IMR-90 (cell line): Measurements from ENCODE around the gene MAD2L2. TPM values are rescaled to one million over a fixed set of nuclear protein-coding genes. Genes with fewer than 3 reads are reported as not detected.

Source experiments
- ATAC-seq: fragments of 200-7000 bp; cut with Tn5 transposase; 2 replicates; pipeline ENCODE4 v1.9.1; 2020; ENCODE audit warnings: low read depth, mild to moderate bottlenecking, moderate library complexity
- BruUV-seq: library from RNA; stranded (reverse); fragments of 400-500 nt; replicated peaks from 2 replicates; lab custom pipeline; 2021; lab: Mats Ljungman, UMichigan
- CTCF ChIA-PET: fragments of 300-600 bp; formaldehyde crosslinking; extraction: SDS; loops from one replicate; lab custom pipeline; 2021; ENCODE audit warnings: antibody characterized with exemption; lab: Yijun Ruan, JAX
- POLR2A ChIA-PET: fragments of 300-600 bp; sonication (Branson Sonifier 250); formaldehyde crosslinking; loops from one replicate; lab custom pipeline; 2022; ENCODE audit warnings: antibody characterized with exemption; ENCODE audit not compliant: unreplicated experiment; lab: Charles Lee
- DNase-seq: peaks from one replicate; pipeline ENCODE4 v3.0.0; 2013
- H2AFZ ChIP-seq: replicated peaks from 2 replicates; pipeline ENCODE3; 2013; ENCODE audit warnings: low read length, mild to moderate bottlenecking; ENCODE audit not compliant: poor library complexity
- H2AK5ac ChIP-seq: 2 replicates; pipeline ENCODE4 v1.6.1; 2013; ENCODE audit warnings: low read depth, low read length, inconsistent platforms
- H2AK9ac ChIP-seq: replicated peaks from 2 replicates; pipeline ENCODE3; 2013; ENCODE audit warnings: mild to moderate bottlenecking, low read depth, low read length, moderate library complexity; ENCODE audit not compliant: poor library complexity
- H2BK120ac ChIP-seq: 2 replicates; pipeline ENCODE4 v1.6.1; 2013; ENCODE audit warnings: low read depth, low read length, inconsistent platforms
- H2BK15ac ChIP-seq: 3 replicates; pipeline ENCODE4 v1.6.1; 2013; ENCODE audit warnings: low read depth, low read length, inconsistent platforms
- H2BK20ac ChIP-seq: 2 replicates; pipeline ENCODE4 v1.6.1; 2013; ENCODE audit warnings: low read depth, mild to moderate bottlenecking, inconsistent platforms, low read length, moderate library complexity
- H2BK5ac ChIP-seq: 2 replicates; pipeline ENCODE4 v1.6.1; 2013; ENCODE audit warnings: mild to moderate bottlenecking, low read depth, low read length, inconsistent platforms; ENCODE audit not compliant: poor library complexity, severe bottlenecking
- H3K14ac ChIP-seq: replicated peaks from 2 replicates; pipeline ENCODE4 v1.6.1; 2013; ENCODE audit warnings: low read depth, low read length, inconsistent platforms
- H3K18ac ChIP-seq: 2 replicates; pipeline ENCODE4 v1.6.1; 2013; ENCODE audit warnings: low read depth, low read length, control low read depth
- H3K23ac ChIP-seq: 2 replicates; pipeline ENCODE4 v1.6.1; 2013; ENCODE audit warnings: low read depth, low read length, inconsistent platforms
- H3K27ac ChIP-seq: 2 replicates; pipeline ENCODE4 v1.5.1; 2013; ENCODE audit warnings: mild to moderate bottlenecking, control low read depth, low read length; ENCODE audit not compliant: insufficient read depth
- H3K27me3 ChIP-seq: 2 replicates; pipeline ENCODE4 v1.6.1; 2013; ENCODE audit warnings: low read length; ENCODE audit not compliant: control insufficient read depth, insufficient read depth
- H3K36me3 ChIP-seq: 2 replicates; pipeline ENCODE4 v1.6.1; 2013; ENCODE audit warnings: low read length, mixed read lengths; ENCODE audit not compliant: control insufficient read depth, insufficient read depth
- H3K4ac ChIP-seq: 2 replicates; pipeline ENCODE4 v1.6.1; 2013; ENCODE audit warnings: low read depth, low read length, inconsistent platforms
- H3K4me1 ChIP-seq: 2 replicates; pipeline ENCODE4 v1.6.1; 2013; ENCODE audit warnings: low read length, mixed read lengths; ENCODE audit not compliant: control insufficient read depth, insufficient read depth
- H3K4me2 ChIP-seq: 2 replicates; pipeline ENCODE4 v1.6.1; 2013; ENCODE audit warnings: low read depth, mild to moderate bottlenecking, control low read depth, low read length, moderate library complexity
- H3K4me3 ChIP-seq: 2 replicates; pipeline ENCODE4 v1.5.1; 2013; ENCODE audit warnings: low read depth, mild to moderate bottlenecking, control low read depth, low read length, moderate library complexity; ENCODE audit not compliant: insufficient read depth
- H3K56ac ChIP-seq: 2 replicates; pipeline ENCODE4 v1.6.1; 2013; ENCODE audit warnings: low read length, inconsistent platforms; ENCODE audit not compliant: insufficient read depth; ENCODE audit errors: extremely low read depth
- H3K79me1 ChIP-seq, 2 experiments: 2 replicates each; pipeline ENCODE4 v1.6.1; 2013; ENCODE audit warnings: low read length in 2 of 2, inconsistent platforms in 1 of 2, low read depth in 1 of 2
- H3K9ac ChIP-seq: 2 replicates; pipeline ENCODE4 v1.6.1; 2013; ENCODE audit warnings: low read depth, low read length, control low read depth
- H3K9me1 ChIP-seq: 2 replicates; pipeline ENCODE4 v1.6.1; 2013; ENCODE audit warnings: low read length, inconsistent platforms; ENCODE audit not compliant: insufficient read depth
- H3K9me3 ChIP-seq: 2 replicates; pipeline ENCODE4 v1.6.1; 2013; ENCODE audit warnings: low read length; ENCODE audit not compliant: control insufficient read depth, insufficient read depth
- H4K20me1 ChIP-seq: 2 replicates; pipeline ENCODE4 v1.6.1; 2013; ENCODE audit warnings: low read length, inconsistent platforms; ENCODE audit not compliant: insufficient read depth
- H4K5ac ChIP-seq: 2 replicates; pipeline ENCODE4 v1.6.1; 2013; ENCODE audit warnings: mild to moderate bottlenecking, low read depth, low read length, control low read depth
- H4K8ac ChIP-seq, 2 experiments: 2 replicates each; pipeline ENCODE4 v1.6.1; 2013; ENCODE audit warnings: low read depth in 2 of 2, low read length in 2 of 2, control low read depth in 1 of 2, inconsistent platforms in 1 of 2
- H4K91ac ChIP-seq: 2 replicates; pipeline ENCODE4 v1.6.1; 2013; ENCODE audit warnings: low read depth, low read length, inconsistent platforms; ENCODE audit not compliant: insufficient read depth
- BHLHE40 ChIP-seq: fragments of 150-350 bp; IDR thresholded peaks from 2 replicates; pipeline ENCODE4 v1.6.1; 2016; ENCODE audit warnings: mild to moderate bottlenecking, low read depth, low read length
- MAFK ChIP-seq: IDR thresholded peaks from 2 replicates; pipeline ENCODE4 v1.6.1; 2012; ENCODE audit warnings: low read depth, low read length, improper control_type of control experiment
- MXI1 ChIP-seq: IDR thresholded peaks from 2 replicates; pipeline ENCODE4 v1.6.1; 2012; ENCODE audit warnings: low read depth, mild to moderate bottlenecking, low read length, moderate library complexity, borderline replicate concordance
- RAD21 ChIP-seq: IDR thresholded peaks from 2 replicates; pipeline ENCODE4 v1.6.1; 2012; ENCODE audit warnings: low read length, improper control_type of control experiment
- SMC3 ChIP-seq: fragments of 150-350 bp; IDR thresholded peaks from 2 replicates; pipeline ENCODE4 v1.6.1; 2016; ENCODE audit warnings: low read depth, mild to moderate bottlenecking, antibody characterized with exemption, low read length, moderate library complexity
- USF2 ChIP-seq: fragments of 150-350 bp; IDR thresholded peaks from 2 replicates; pipeline ENCODE4 v1.6.1; 2017; ENCODE audit warnings: mild to moderate bottlenecking, antibody characterized with exemption, low read length, low read depth
- WGBS, 2 experiments: methylation state at CpG; one replicate each; pipeline versions ENCODE4 v1.1.5 to v1.1.7; 2013; ENCODE audit warnings: missing lambda C conversion rate in 2 of 2; ENCODE audit not compliant: insufficient read length in 1 of 2; ENCODE audit errors: extremely low coverage in 2 of 2; 5-methylcytosine and 5-hydroxymethylcytosine counted together
- dilution Hi-C: fragments of 300-500 bp; cut with HindIII; formaldehyde crosslinking; loops from one replicate; pipeline ENCODE4 v1.14.3; 2018; ENCODE audit warnings: low sequenced_read_pairs; ENCODE audit not compliant: unreplicated experiment
- in situ Hi-C: fragments of 300-500 bp; cut with MboI; formaldehyde crosslinking; loops from 3 replicates; pipeline ENCODE4 v1.14.3; 2019; ENCODE audit warnings: low sequenced_read_pairs, inconsistent platforms, mixed read lengths
- intact Hi-C: fragments of 100-400 bp; cut with micrococcal nuclease; formaldehyde crosslinking; loops from 2 replicates; pipeline ENCODE4 v1.10.0; 2022
- polyA plus RNA-seq, 3 experiments: library from polyadenylated mRNA; depleted of rRNA; stranded (reverse); fragments of >200 nt; gene quantifications; 2 replicates each; pipeline ENCODE4 v1.2.3, GENCODE V29; 2012; ENCODE audit warnings: low replicate concordance in 1 of 3
- total RNA-seq: library from RNA; depleted of rRNA; stranded (reverse); fragments of >200 nt; gene quantifications from 2 replicates; pipeline ENCODE4 v1.2.3, GENCODE V29; 2012
- TF ChIP-seq, protein P1 (sequence below): conservative IDR thresholded peaks from 2 replicates; pipeline ENCODE4 v1.5.1; 2012; ENCODE audit warnings: mild to moderate bottlenecking, low read depth, low read length, improper control_type of control experiment

MAD2L2 gene
- total and polyA plus RNA-seq, 2 of the 4 experiments (the other 2 are of a cell fraction) = 44.6 to 70.9 TPM

DNA sequence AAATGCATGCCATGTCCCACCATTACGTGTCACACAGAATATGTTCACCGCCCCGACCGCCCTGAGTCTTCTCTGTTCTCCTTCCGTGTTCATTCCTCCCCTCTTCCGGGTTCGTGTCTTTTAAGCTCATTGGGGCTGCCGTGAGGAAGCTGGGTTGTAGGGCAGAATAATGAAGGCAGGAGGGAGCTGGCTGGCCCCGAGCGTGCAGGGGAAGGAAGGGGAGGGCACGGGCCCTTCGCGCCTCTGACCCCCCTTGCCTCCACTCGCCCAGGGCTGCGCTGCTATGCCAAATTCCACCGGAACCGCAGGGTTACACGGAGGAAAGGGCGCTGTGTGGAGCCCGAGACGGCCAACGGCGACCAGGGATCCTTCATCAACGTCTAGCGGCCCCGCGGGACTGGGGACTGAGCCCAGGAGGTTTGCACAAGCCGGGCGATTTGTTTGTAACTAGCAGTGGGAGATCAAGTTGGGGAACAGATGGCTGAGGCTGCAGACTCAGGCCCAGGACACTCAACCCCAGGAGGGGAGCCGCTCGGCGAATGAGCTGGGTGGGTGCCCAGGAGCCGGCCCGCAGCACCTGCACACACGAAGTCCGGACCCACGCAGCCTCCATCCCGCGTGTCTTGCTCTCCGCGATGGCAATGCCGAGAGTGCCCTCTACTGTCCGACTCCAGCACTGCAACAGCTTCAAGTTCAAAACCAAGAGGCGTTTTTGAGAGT lies 38.5 kb upstream of the MAD2L2 start:
- peak; percentile 61 for DNase-seq
- Histone ChIP-seq H2AK5ac (no peak overlapping the region), H3K18ac (no peak overlapping the region), H3K4me1 (no peaks in the 10 kb centered on the region), H3K14ac (no peak overlapping the region), H3K27me3 (peaks cover 22% of the 10 kb centered on the region), H2BK5ac (no peak overlapping the region), H3K9me1 (no peaks in the 10 kb centered on the region), H4K20me1 (no peaks in the 10 kb centered on the region), H2BK15ac (no peak overlapping the region), H3K36me3 (no peaks in the 10 kb centered on the region), H3K9ac (no peak overlapping the region), H4K8ac (no peak overlapping the region), H3K4me2 (peak overlapping the region; percentile 14), H2AFZ (peak overlapping the region; percentile 86), H3K9me3 (no peaks in the 10 kb centered on the region), H3K4ac (no peak overlapping the region), H3K56ac (no peak overlapping the region), H2AK9ac (peak overlapping the region; percentile 17), H4K5ac (no peak overlapping the region), H3K4me3 (no peak overlapping the region), H2BK120ac (no peak overlapping the region), H2BK20ac (no peak overlapping the region), H3K27ac (no peak overlapping the region), H3K23ac (no peak overlapping the region), H3K79me1 (no peaks in the 10 kb centered on the region), H4K91ac (no peak overlapping the region)
- ATAC-seq = peak; percentile 93
- WGBS, 2 experiments = 2% methylated on average over 9 of the region's 44 CpGs; no CpG with 5 or more reads in 1 of the 2 experiments
- TF ChIP-seq BHLHE40 (no peak), USF2 (no peak), RAD21 (peak; percentile 90), MAFK (no peak), SMC3 (peak; percentile 80), MXI1 (peak; percentile 44; the same call in 1 of the 2 replicates)
- TF ChIP-seq, protein P1, sequence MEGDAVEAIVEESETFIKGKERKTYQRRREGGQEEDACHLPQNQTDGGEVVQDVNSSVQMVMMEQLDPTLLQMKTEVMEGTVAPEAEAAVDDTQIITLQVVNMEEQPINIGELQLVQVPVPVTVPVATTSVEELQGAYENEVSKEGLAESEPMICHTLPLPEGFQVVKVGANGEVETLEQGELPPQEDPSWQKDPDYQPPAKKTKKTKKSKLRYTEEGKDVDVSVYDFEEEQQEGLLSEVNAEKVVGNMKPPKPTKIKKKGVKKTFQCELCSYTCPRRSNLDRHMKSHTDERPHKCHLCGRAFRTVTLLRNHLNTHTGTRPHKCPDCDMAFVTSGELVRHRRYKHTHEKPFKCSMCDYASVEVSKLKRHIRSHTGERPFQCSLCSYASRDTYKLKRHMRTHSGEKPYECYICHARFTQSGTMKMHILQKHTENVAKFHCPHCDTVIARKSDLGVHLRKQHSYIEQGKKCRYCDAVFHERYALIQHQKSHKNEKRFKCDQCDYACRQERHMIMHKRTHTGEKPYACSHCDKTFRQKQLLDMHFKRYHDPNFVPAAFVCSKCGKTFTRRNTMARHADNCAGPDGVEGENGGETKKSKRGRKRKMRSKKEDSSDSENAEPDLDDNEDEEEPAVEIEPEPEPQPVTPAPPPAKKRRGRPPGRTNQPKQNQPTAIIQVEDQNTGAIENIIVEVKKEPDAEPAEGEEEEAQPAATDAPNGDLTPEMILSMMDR = peak; percentile 87
- CTCF ChIA-PET = interaction anchor here (1.1 to 1.2 kb wide), 3 partner anchors 38 to 69 kb away, joined by 4 to 9 read pairs (median 6); partner anchors contain the start of gene FBXO6
- in situ Hi-C loops = loop anchor here (5.0 kb wide), 1 partner anchor 62 kb away; no protein-coding TSS in a partner anchor
- no TSS peak for BruUV-seq
- intact Hi-C loops = loop anchor here (1.0 to 5.0 kb wide), 4 partner anchors 39 to 682 kb away; partner anchors contain the start of genes FBXO6 and MAD2L2
- POLR2A ChIA-PET = interaction anchor here (0.6 kb wide), 2 partner anchors 63 to 1328 kb away, joined by 3 to 4 read pairs; no protein-coding TSS in a partner anchor
- dilution Hi-C loops = no loop called here
